ENCODE results near the gene CELF2.

The CELF2 gene

DNA sequence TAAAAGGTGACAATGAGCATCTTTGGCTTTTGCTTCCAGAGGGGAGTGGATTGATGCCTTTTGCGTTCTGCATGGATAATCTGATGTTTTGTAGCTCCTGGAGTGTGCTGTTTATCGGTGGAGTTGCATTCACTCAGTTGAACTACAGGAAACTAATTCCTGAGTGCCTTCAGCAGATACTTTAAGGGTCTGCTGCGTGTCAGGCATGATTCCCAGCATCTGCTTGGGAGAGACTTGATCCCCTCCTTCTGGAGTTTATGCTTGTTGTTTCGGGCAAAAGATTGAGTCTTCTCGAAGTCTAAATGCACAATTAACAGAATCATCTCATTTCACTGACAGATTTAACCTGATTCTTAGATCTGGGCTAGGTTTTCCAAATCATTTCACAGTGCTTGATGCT, 46.2 kb downstream of the CELF2 start:
- DNase-seq: no peak

DNA sequence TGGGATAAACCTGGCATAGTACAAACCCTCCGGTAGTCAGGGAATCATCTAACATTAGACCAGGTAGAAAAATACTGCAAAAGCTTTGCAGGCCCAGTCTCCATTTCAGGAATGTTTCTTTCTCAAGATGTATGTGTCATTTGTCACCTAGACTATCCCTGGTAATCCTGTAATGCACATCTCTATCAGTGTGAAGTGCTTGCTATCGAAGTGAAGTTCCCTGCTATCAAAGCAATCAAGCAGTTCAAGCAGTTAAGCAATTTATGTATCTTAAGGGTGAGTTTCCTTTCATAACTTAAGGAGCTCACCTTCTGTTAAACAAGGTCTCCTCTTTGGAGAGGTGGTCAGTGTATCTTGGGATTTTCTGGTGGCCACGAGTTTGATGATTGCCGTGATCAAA, 47.2 kb downstream of the CELF2 start:
- no peak for DNase-seq

DNA sequence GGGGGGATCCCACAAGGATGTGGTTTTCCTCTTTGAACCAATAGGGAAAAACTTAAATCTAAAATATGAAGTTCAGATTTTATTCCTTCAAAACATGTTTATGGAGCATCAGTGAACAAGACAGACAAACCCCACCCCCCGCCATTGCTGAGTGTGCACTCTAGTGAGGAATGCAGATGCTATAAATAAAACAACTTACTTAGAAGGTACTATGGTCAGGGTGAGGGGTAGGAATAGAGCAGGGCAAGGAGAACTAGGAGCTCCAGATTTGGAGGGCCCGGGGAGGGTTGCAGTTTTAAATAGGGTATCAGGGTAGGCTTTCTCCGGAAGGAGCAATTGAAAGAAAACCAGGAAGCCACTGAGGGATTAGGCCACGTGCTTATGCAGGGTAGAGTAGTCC, 47.9 kb downstream of the CELF2 start:
- no peak for DNase-seq

DNA sequence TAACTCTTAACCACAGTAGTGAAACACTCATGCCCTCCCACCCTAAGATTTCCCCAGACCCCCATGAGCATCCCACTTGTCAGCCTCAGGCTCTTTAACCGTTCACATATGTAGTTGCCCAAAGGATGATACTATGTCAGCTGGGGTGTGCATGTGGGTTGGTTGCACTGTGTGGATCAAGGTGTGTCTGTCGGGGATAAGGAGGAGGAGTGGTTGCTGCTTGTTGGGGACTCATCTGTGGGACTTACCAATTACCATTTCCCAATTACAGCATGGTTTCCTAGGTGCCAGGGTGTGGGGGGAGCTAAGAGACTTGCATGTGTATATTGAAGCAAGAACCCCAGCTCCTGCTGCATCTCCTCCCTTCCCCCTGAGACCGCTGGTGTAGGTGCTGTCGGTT, 48.8 kb downstream of the CELF2 start:
- no peak for DNase-seq

DNA sequence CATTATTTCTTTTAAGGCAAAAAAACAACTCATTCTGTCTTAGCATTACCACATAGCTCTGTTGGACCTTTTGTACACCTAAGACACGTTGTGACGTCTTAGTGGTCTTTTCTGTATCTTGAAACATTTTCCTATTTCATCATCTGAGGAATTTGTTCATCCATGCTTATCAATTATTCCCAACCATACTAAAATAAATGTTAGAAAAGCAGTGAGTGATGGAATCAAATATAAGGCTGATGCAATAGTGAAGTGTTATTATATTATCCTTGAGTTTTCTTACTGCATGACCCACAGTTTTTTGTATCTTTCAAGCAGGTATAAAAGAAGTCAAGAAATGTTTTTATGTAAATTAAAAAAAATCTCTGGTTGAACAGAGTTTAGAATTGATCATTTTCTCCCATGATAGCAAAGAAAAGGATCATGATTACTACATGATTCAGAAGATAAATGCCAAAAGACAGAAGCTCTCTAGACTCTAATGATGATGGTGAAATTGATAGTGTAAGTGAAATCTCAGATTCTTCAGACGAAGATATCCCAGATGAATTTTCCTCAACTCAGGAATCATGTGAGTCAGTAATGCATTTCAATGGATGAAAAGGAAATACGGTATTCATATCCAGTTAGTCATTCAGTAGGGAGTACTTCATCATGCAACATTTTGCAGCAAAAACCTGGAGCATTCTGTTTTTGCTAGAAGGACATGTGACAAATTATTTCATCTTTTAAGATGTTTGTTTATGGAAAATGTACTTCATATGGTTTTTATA, 51.4 kb downstream of the CELF2 start:
- DNase-seq: no peak

DNA sequence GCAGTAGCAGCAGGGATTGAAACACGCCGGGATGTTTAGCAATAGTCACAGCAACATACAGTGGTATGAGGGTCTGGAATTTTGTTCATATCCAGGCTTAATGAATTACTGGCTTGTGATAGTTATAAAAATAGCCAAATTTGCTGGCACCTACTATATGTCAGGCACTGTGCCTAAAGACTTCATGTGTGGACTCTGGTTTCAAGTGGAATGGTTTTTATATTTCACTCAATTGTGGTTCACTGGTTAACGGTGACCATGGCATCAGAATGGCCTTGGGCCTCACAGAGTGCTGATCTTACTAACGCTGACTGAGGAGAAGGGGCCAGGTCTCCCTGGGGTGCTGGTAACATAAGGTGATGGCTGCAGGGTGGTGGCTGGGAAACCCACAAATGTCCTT, 55.7 kb downstream of the CELF2 start:
- DNase-seq: no peak

DNA sequence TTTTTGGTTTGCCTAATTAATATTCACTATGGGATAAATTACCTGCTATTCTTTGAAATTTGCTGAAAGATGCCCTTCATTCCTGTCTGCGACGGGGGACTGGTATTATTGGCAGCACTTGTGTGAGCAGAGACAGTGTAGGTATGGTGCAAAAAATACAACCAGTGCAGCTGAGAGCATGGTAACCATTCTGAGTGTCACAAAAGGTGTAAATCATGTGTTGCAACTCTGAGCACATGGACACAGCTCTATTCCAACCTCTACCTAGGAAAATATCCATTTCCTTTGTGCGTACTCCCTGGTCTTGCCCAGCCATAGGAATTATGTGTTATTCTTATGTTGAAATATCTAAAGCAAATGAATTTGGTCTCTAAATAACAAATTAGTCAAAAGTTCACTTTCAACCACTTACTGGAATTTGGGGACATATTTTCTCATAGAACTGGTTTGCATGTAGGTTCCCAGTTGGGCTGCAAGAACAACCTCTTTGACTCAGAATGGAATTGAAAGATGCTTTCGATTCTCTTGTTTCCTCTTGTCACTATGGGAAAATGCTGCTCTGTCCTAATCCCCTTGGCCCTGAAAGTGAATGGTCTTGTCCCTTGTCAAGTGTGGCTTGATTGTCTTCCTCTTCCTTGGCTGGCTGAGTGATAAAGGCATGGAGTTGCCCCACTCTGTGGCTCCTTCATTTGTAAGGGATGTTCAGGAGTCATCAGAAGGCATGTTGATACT, 57.0 kb downstream of the CELF2 start:
- no peak for DNase-seq

DNA sequence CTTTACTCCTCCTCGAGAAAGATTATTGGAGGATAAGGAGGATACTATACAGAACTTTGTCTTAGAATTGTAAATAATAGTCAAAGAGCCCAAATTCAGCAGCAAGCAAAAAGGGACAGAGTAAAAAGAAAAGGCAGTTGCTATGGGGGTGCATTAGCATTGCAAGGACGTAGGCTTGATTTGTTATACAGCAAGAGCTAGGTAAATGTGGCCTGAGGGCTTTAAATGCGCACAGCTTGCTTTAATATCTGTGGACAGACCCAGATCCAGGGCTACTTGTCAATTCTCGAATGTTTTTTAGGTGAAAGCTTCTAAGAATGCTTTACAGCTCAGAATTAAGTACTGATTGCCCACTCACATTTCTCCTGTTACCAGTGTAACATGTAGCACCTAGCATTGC, 58.5 kb downstream of the CELF2 start:
- no peak for DNase-seq

DNA sequence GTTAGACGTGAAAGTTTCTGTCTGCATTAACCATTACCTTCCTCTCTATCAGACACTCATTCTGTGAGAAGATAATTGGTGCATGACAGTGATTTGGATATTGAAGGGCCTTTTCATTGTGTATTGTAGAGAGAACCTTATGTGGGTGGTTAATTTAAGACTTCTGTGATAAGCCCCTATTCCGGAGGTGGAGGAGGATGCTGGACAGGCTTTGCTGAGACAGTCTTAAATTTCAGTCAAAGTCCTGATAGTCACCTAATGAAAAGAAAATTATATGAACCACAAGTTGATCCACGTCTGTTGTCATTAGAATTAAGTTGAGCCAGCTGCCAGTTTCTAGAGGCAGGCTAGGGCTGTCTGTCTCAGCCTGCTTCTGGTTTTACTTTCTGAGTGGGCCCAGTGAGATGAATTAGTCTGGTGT, 62.9 kb downstream of the CELF2 start:
- DNase-seq: no peak

DNA sequence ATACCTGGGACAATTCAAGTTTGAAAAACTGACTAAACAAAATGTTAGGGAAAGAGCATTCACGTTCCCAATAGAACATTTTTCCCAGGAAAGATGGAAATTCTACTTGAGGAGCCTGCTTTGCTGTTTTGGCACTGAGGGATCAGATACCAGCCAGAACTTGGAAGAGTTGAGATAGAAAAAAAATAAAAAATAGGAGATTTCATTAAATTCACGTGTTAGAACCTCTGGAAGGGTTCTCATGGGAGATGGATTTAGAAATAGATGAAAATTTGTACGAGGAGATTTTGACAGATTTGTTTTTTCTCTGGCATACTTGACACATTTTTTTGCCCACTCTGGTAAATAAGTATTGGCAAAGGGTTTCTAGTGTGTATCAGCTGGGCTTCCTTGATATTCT, 63.7 kb downstream of the CELF2 start:
- DNase-seq: no peak

DNA sequence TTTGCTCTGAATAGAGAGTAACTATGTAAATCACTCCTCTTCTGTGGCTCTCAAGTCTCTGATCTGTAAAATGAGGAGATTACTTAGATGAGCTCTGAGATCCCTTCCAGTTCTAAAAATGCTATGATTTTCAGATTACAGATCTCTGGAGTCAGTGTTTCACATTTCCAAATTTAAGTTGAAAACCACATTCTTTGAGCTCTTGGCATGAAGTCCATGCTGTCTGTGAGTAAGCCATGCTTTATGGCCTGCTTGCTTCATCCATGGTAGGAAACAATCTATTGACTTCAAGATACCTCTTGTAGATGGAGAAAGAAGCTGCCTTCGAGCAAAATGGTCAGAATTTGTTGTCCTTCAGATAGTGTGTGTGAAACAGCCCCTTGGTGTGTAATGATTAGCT, 64.9 kb downstream of the CELF2 start:
- no peak for DNase-seq

DNA sequence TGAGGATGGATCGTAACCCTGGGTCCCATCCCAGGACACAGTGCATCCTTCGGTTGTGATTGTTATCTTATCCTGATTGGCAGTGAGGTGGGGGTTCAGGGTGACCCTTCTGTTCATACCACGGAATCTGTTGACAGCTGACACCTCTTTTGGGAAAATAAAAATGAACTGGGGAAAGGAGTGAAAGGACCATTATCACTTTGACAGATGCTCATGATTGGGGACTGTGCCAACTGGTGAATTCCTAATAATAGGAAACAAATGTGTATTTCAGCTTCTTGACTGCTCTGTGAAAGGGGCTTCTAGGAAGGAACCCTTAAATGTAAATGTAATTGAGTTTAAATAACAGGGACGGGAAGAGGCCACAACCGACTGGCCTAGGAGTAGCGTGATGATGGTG, 65.4 kb downstream of the CELF2 start:
- DNase-seq: no peak

DNA sequence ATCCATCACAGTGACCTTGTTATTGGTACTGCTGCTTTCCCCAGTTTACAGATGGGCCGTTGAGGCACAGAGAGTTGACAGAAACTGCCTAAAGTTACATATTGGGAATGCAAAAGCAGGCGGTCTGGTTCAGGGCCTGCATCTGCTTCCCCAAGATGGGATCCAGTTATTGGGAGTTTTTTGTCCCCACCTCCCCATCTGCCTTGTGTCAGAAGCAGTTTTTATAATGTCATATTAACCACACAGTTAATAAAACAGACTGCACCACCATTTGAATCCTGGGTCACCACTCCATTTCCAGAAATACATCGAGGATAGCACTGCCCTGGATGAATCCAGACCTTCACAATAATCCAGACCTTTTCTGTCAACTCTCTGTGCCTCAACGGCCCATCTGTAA, 67.9 kb downstream of the CELF2 start:
- no peak for DNase-seq

DNA sequence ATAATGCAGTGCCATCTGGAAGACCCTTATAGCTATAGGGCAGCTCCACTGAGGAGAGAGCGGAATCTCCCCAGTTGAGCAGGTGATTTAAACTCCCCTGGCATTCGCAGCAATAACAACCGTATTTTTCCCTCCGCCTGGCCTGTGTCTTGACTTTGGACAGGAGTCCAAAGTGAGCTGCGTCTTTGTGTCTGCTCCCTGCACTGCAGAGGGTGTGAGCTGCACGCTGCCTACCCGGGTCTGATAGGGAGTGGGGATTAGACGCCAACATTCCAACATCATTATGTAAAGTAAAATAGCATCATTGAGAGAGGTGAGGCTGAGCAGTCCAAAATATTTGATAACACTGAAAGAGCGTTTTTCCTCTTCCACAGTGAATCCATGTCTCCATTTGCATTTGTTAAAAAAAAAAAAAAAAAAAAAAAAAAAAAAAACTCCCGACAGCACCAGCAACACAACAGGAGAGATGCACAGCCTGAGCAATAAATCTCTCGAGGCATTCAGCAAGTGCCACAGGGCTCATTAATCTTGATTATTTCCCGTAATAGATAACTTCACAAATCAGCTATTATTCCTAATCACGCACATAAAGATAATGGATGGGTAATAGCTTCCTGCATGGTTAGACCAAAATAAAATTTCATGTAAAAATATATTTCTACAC, 68.6 kb downstream of the CELF2 start:
- DNase-seq: no peak

DNA sequence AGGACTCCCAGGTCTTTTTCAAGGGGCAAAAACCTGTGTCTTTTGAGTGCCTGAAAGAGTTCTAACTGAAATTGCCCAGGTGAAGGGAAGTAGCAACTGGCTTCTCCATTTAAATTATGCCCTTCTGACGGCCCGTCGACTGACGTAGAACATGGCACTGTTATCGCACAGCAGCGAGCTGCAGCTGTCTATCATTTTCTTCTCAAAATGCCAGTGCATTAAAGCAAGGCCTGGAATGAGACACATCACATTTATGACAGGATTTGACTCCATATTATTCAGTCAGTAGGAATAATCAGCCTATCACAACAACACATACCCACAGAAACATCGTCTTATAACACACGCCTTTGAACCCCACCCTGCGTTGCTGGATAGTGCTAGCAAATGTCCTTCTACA, 69.7 kb downstream of the CELF2 start:
- no peak for DNase-seq

DNA sequence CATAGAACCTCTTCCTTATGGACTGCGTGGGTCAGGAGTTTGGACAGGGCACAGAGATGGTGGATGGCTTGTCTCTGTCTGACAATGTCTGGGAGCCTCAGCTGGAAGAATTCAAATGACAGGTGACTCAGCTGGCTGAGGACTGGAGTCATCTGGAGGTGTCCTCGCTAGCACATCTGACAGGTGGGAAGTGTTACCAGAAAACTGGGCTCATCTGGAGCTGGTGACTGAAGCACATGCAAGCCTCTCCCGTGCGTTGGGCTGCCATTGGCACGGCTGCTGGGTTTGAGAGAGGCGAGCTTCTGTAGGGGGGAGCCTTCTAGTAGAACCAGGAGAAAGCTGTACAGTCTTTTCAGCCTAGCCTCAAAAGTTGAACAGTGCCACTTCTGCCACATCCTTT, 71.0 kb downstream of the CELF2 start:
- no peak for DNase-seq

DNA sequence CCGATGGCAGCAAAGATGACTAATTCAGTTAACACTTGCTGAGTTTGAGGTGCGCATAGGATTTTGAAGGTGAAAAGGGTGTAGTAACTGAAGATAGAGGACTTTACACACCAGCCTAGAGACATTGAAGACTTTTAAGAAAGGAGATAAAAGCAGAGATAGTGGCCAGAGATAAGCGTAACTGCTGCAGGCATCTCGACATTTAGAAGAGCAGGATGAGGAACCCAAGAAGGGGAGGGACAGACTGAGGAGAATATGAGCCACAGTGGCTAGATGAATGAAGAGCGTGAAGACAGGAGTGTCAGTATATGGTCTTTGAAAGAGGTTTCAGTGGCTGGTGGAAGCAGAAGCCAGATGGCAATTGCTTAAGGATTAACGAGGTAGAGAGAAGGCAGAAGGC, 71.6 kb downstream of the CELF2 start:
- DNase-seq: no peak

DNA sequence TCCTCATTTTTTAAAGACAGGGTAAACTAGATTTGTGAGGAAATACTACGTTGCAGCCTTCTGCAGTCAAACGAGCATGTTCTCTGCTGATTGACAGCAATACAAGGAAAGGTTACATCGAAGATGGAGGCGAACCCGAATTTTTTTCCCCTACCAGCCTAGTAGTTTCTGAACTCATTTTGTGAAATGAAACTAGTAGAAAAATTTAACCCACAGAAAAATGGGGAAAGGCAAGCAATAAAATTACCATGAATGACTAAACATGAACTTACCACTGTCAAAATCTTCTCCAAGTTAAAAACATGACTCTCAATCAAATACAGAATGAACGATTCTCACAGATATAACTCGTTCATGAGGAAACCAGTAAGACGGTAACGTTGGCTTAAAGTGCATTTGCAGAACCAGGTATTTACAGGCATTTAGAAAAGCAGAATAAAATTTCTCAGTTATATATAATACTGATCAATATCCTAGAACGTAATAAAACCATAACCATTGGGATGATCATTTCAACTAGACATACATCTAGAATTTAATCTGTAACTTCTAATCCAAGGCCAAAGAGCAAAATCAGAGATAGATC, 73.9 kb downstream of the CELF2 start:
- DNase-seq: no peak

DNA sequence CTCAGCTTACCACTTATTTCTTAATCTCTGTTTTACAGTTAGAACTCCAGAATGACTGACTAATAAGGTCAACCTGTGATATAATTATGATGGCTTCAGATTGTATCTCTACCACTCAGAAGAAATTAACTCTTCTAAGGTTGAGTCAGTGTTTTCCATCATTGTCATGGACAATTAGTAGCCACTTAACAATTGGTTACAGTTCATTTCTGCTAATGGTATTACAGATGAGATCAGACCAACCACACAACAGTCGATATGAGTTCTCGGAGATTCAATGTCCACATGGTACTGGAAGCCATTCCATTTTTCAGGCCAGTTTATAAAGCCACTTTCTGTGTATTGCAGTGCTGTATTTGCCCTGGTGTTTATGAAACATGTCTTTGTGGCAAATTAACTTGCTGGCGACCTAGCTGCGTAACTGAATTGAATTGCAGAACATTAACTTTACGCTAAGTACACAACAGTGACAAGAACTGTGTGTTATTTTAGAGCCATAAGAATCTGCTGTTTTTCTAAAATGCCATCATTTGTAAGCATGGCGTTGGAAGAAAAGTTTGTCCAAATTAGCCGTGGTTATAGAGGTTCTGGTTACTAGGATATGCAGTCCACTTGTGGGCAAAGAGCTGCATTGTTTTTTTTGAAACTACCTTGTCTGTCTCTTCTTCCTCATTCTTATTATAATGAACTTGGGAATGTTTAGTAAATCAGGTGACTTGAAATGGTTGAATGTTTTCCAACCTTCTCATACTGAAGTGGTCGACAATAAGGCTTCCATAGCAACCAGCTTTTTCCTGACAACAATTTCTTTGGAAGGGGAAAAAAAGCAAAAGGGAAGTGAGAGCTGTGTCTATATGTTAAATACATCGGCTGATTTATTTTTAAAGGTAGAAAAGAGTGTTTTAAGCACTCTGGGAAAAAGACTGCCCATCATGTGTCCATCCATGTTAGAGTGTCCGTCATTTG, 76.4 kb downstream of the CELF2 start:
- no peak for DNase-seq

DNA sequence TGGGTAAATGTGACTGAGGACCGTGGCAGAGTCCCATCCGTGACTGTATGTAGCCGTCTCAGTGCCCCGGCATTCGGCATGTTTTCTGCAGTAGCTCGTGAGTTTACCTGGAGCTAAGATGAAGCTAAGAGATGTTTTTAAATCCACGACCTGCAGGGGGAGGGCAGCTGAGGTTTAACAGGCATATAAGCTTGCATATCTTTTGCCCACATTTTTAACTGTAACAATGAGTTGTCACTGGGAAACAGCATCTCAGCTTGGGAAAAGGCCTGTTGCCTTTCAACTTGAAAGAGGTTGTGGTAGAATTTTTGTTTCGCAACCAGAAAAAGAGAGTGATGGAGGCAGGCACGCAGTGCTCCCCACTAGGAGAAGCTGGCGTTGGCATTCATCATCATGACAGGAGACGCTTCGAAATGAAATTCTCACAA, 77.7 kb downstream of the CELF2 start:
- no peak for DNase-seq

DNA sequence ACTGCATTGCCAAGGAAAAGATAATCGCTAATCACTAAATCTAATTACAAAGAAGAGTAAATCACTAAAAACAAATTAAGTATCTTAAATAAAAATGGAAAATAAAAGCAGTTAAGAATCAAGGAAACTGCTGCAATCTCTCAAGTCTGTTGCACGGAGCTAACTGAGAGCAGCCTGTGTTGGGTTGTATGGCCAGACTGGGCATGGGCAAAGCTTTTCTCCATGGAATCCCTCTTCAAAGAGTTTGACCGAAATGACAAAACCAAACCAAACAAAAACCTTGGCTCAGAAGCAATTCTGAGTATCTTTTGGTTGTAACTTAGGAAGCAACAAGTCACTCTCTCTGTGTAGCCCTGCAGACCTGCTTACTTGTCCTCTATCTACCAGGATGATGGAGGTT, 78.8 kb downstream of the CELF2 start:
- DNase-seq: no peak

DNA sequence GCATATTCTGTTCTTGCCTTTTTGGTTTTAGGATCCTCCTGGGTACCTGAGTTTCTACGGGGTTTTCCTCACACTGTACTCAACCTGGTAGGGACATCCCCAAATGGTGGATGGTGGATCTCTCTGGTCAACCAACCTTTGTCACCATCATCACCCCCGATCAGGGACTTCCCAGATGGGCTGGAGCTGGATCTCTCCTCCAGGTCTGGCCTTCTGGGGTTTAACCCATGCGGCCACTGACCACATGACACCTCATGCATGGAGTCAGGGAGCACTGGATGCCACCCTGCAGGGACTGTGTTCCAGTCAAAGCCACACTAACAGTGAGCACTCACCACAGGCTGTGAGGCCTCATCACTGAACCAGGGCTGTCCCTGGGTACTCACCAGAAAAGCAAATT, 80.0 kb downstream of the CELF2 start:
- no peak for DNase-seq

DNA sequence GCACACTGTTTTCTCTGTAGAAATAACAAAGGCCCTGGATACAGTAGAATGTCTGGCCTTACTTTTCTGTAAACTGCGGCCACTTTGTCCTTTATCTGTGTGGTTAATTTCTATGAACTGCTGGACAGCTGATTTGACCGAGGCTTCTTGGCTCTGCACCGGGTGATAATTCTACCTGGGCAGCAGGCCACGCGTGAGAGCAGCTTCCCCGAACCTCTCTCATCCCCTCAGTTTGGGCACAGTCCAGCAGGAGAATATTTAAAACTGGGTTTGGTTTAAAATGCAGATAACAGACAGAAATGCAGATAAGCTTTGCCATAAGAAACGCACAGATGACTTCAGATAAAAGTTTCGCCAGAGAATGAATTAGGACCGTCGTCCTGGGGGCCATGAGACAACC, 81.0 kb downstream of the CELF2 start:
- DNase-seq: no peak

Data from CD4-positive, alpha-beta T cell treated with Interleukin-6 for 4 hours (primary cell).